HG02840 (cell line): ENCODE data around the gene MRPS18A.
"Not testable (repeated sequence)": the region's sequence is repeated elsewhere in the genome, so short reads cannot be mapped to it uniquely, and the experiment has no call there.

Source experiments
- ATAC-seq: cut with Tn5 transposase; IDR thresholded peaks from one replicate; pipeline ENCODE4 v1.9.1; 2021; ENCODE audit warnings: mild to moderate bottlenecking, moderate library complexity, moderate number of reproducible peaks; ENCODE audit not compliant: unreplicated experiment, low FRiP score

MRPS18A gene

GRCh38 chr6:43639984-43640800 lies 47.4 kb downstream of the MRPS18A start:
- no peak for ATAC-seq

- ATAC-seq, result no peak
Observed at GRCh38 chr6:43636308-43636659, 51.3 kb downstream of the MRPS18A start.

GRCh38 chr6:43635387-43636307 lies 51.9 kb downstream of the MRPS18A start, which contains the start of gene MAD2L1BP:
Gene MAD2L1BP, plus strand, starts transcription at chr6:43635840. Its CDS starts 36 bp downstream, at chr6:43635876.
- peak; percentile 86 for ATAC-seq

- no peak for ATAC-seq
Observed at GRCh38 chr6:43634702-43635303, 52.8 kb downstream of the MRPS18A start.

GRCh38 chr6:43633002-43633401 lies 54.6 kb downstream of the MRPS18A start:
- ATAC-seq, result not testable (repeated sequence)

GRCh38 chr6:43630980-43631619 lies 56.5 kb downstream of the MRPS18A start:
- ATAC-seq, result no peak

GRCh38 chr6:43629505-43630300 lies 57.9 kb downstream of the MRPS18A start:
- peak; percentile 69 for ATAC-seq

- ATAC-seq, result peak; percentile 84
Observed at GRCh38 chr6:43629104-43629504, 58.5 kb downstream of the MRPS18A start, which contains the start of gene GTPBP2. Gene GTPBP2, minus strand, starts transcription at chr6:43629264. Its CDS starts 102 bp downstream, at chr6:43629162.

- no peak for ATAC-seq
Observed at GRCh38 chr6:43628393-43629103, 59.0 kb downstream of the MRPS18A start.

- no peak for ATAC-seq
Observed at GRCh38 chr6:43627008-43627825, 60.4 kb downstream of the MRPS18A start.

GRCh38 chr6:43625393-43625992 lies 62.1 kb downstream of the MRPS18A start:
- no peak for ATAC-seq

GRCh38 chr6:43624786-43625288 lies 62.8 kb downstream of the MRPS18A start:
- no peak for ATAC-seq

- ATAC-seq, result no peak
Observed at GRCh38 chr6:43623880-43624785, 63.5 kb downstream of the MRPS18A start.

- no peak for ATAC-seq
Observed at GRCh38 chr6:43622541-43622940, 65.0 kb downstream of the MRPS18A start.

- ATAC-seq, result no peak
Observed at GRCh38 chr6:43621836-43622180, 65.8 kb downstream of the MRPS18A start.
